Fibroblast of villous mesenchyme (primary cell): ENCODE data around the gene ADD3. TPM values are rescaled to one million over a fixed set of nuclear protein-coding genes. Genes with fewer than 3 reads are reported as not detected.

Source experiments
- DNase-seq: peaks from one replicate; pipeline ENCODE4 v3.0.0-alpha.2; 2010; ENCODE audit warnings: low read depth
- H3K4me3 ChIP-seq: 2 replicates; pipeline ENCODE4 v1.5.1; 2011; ENCODE audit warnings: low read depth, mild to moderate bottlenecking, low read length
- total RNA-seq: library from RNA; depleted of rRNA; stranded (reverse); fragments of >200 nt; gene quantifications from 2 replicates; pipeline ENCODE4 v1.2.3, GENCODE V29; 2012
- TF ChIP-seq, protein P1 (sequence below): IDR thresholded peaks from 2 replicates; pipeline ENCODE4 v1.5.1; 2012; ENCODE audit warnings: low read depth, mild to moderate bottlenecking, low read length; ENCODE audit not compliant: insufficient read depth

Gene ADD3
- total RNA-seq, 1 donor, result 97.6 TPM

DNA sequence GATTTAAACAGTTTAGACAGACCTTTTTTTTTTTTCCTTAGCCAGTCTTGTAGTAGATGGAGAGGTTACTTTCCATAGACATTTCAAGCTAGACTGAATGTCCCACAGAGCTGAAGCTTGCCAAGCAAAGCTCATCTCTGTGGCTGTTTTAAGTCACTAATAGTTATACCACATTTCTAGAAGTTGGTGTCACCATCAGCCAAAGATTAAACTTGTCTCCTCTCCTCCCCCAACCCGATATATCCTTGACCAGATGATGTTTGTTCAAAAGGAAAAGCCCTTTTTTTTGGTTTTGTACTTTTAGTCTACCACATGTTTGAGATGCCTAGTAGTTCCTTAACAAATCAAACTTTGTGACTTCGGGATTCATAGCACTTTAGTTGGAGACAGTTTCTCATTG lies 66.1 kb downstream of the ADD3 start:
- TF ChIP-seq, protein P1, sequence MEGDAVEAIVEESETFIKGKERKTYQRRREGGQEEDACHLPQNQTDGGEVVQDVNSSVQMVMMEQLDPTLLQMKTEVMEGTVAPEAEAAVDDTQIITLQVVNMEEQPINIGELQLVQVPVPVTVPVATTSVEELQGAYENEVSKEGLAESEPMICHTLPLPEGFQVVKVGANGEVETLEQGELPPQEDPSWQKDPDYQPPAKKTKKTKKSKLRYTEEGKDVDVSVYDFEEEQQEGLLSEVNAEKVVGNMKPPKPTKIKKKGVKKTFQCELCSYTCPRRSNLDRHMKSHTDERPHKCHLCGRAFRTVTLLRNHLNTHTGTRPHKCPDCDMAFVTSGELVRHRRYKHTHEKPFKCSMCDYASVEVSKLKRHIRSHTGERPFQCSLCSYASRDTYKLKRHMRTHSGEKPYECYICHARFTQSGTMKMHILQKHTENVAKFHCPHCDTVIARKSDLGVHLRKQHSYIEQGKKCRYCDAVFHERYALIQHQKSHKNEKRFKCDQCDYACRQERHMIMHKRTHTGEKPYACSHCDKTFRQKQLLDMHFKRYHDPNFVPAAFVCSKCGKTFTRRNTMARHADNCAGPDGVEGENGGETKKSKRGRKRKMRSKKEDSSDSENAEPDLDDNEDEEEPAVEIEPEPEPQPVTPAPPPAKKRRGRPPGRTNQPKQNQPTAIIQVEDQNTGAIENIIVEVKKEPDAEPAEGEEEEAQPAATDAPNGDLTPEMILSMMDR, result no peak
- no peak overlapping the region for H3K4me3 ChIP-seq
- no peak for DNase-seq

DNA sequence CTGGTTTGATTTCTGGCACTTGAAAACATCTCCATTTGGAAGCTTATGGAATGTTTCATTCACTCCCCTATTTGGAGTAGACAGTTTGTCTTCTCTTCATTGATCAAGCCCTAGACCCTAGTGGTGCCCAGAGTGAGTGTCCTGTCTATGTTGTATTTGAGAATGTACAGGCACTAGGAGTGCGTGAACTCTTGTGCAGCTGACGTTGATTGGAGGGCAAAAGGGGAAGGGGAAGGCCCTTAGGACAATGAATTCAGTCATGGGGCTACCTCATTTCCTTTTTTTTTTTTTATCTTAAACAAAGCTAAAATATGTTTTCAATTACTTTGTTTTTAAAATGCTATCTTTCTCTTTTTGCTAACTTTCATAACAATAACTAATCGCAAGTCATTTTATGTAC lies 66.5 kb downstream of the ADD3 start:
- peak; percentile 41 for DNase-seq
- TF ChIP-seq, protein P1, result no peak
- H3K4me3 ChIP-seq, result no peak overlapping the region

DNA sequence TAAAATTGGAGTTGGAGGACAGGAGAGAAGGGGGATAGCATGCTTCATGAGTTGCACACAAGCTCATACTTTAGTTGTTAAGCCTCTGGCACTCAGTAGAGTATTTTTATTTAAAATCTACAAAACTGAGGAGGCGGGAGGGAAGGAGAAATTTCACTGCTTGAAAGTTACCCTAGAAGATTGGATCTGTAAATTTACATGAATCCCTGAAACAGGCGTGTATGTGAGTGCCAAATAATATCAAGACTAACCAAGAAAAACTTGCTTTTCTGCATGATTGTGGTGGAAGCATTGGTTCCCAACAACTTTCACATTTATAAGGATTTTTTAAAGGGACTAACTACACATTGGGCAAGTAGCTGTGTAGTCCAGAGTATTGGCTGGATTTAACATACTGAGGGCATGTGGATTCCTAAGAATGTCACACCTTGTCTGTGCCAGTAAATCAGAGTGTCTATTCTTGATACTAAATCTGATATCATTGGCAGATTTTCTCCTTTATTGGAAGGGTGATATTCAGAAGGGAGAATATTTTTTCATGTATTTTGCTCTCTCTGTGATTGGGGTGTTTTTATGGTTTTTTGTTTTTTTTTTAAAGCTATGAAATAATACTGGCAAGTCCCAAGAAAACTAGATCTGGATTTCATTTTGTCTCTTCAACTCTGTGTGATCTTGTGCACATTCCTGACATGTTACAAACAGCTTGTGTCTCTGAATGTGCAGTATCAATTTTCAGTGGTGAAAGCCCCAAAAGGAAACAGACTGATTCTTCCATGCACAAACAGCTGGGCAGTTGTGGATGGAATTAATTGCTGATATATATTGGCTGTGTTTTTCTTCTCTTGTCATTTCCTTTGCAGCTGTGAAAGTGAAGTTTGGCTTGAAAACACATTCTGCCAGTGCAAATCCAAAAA lies 67.2 kb downstream of the ADD3 start:
- TF ChIP-seq, protein P1, result no peak
- H3K4me3 ChIP-seq, result no peak overlapping the region
- DNase-seq, result peak; percentile 85

DNA sequence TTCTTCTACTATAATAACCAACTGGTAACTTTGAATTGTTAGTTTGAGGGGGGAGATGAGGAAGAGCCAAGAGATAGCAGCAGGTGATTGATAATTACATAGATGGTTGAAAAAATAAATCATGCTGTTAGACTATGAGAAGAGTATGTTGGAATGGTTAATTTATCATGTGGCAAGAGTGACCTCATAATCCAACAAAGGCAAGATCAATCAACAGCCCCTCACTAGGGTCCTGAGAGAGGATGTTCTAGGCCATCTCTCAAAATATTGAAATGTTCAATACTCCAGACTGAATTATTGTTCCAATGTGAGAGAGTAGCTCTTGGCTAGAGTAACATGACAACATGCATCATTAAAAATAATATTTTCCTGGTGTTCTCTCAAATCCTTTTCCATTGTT lies 67.9 kb downstream of the ADD3 start:
- no peak for DNase-seq
- TF ChIP-seq, protein P1, result no peak
- H3K4me3 ChIP-seq, result no peak overlapping the region

DNA sequence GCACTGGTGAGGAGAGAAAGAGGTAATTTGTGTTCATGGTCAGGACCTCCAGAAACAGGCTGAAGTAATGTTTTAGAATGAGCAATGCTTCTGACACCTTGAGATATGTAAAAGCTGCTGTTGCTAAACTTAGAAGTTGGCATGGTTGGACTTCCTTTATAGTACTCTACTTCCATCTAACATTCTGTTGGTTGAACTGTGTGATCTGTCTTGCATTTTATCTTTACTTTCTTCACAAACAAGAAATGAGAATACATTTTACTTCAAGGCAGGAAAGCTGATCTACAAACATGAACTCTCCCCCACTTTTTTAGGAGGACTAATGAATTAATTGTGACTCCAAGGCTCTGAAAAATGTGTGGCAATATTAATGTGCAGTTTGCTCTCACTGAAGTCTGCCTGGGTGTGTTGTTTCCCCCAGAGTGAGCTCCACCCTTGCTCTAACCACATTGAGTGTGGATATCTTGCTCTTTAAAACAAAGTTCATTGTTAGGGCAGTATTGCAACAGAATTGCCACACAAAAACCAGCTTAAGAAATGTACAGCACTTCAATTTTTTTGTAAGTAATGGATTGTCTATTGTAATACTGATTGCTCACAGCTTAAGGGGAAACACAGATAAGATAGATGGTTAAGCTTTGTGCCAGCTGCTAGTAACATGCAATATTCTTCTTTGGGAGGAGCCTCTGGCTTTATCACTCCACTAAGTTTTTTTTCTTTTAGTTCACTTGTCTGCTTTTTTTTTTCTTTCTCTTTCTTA lies 69.0 kb downstream of the ADD3 start:
- peak; percentile 97 for DNase-seq
- TF ChIP-seq, protein P1, result no peak
- peak overlapping the region; percentile 19 for H3K4me3 ChIP-seq

DNA sequence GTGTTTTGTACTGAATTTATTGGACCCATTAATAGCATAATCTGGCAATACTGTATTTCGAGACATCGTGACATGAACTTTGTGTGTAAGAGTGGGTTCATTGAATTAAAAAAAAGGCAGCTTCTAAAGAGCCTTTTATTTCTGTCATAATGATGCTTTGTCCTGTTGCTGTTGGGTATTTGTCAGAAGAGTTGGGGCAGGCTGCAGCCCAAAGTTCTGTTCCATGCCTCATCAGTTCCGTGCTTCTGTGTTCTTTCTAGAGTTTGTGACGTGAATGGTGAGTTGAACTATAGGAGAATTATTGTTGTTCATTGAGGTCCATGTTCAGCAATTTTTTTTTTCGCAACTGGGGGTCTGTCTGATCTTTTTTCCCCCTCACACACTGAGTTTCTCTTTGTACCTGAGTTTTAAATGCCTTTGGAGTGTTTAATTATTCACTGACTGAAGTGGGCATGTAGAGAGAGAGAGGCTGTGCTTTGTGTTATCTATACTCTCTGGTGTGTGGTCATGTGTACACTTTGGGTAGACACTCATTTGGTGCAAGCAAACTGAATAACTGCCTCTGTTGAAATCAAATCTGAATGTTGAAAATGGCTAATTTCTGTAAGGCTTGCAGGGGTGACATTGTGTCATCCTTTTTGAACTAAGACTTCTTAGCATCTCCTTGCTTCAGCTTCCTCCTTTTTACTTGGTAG lies 69.8 kb downstream of the ADD3 start:
- TF ChIP-seq, protein P1, result no peak
- peak overlapping the region; percentile 19 for H3K4me3 ChIP-seq
- DNase-seq, result peak; percentile 35
